Eye (tissue), 1 donor: Measurements from ENCODE around the gene SLC30A1.
"Not testable (repeated sequence)": the region's sequence is repeated elsewhere in the genome, so short reads cannot be mapped to it uniquely, and the experiment has no call there.

Source experiments
- DNase-seq: peaks from one replicate; pipeline ENCODE4 v3.0.0-alpha.2; 2015

Gene SLC30A1

GRCh38 chr1:211541720-211542477 lies 37.1 kb downstream of the SLC30A1 start:
- peak; percentile 9 for DNase-seq

GRCh38 chr1:211541278-211541677 lies 37.7 kb downstream of the SLC30A1 start:
- DNase-seq = no peak

DNA sequence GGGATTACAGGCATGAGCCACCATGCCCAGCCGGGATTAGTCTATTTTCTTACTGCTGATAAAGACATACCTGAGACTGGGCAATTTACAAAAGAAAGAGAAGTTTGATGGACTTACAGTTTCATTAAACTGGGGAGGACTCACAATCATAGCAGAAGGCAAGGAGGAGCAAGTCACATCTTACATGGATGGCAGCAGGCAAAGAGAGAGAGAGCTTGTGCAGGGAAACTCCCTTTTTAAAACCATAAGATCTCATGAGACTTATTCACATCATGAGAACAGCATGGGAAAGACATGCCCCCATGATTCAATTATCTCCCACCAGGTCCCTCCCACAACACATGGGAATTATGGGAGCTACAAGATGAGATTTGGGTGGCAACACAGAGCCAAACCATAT lies 38.1 kb downstream of the SLC30A1 start:
- DNase-seq = not testable (repeated sequence)

- DNase-seq = peak; percentile 8
Measured at GRCh38 chr1:211538287-211538686, 40.7 kb downstream of the SLC30A1 start.

GRCh38 chr1:211537253-211537652 lies 41.7 kb downstream of the SLC30A1 start:
- DNase-seq = no peak

GRCh38 chr1:211536606-211537005 lies 42.4 kb downstream of the SLC30A1 start:
- DNase-seq = no peak

DNA sequence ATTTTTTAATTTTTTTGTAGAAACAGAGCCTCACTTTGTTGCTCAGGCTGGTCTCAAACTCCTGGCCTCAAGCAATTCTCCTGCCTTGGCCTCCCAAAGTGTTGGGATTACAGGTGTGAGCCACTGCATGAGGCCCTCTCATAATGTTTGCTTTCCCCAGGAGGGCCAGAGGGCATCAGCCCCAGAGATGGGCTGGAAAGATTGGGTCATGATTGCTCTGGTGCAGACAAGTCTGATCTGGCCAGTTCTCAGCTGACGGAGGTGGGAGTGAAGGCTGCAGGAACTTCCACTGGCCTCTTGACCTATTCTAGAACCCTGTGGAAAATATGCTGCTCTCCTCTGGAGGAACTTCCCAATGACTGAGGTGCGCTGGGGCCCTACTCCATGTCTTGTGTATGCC lies 43.6 kb downstream of the SLC30A1 start:
- DNase-seq = no peak

- DNase-seq = no peak
Measured at GRCh38 chr1:211534545-211535291, 44.2 kb downstream of the SLC30A1 start.

DNA sequence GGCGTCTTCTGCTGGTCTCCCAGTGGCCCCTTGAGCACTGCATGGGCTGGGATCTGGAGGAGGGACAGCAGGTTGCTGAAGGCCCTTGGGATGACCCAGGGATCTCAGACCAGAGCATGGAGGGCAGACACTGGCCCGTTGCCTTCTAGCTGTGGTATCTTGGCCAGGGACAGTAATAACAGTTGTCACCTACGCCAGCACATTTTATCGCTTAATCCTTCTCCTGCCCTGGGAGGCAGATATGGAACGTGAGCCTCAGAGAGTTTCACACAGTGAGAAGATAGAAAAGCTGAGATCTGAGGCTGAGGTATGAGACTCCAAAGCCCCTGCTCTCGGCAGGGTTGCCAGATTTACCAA lies 46.9 kb downstream of the SLC30A1 start:
- no peak for DNase-seq

GRCh38 chr1:211531194-211532087 lies 47.5 kb downstream of the SLC30A1 start:
- no peak for DNase-seq

DNA sequence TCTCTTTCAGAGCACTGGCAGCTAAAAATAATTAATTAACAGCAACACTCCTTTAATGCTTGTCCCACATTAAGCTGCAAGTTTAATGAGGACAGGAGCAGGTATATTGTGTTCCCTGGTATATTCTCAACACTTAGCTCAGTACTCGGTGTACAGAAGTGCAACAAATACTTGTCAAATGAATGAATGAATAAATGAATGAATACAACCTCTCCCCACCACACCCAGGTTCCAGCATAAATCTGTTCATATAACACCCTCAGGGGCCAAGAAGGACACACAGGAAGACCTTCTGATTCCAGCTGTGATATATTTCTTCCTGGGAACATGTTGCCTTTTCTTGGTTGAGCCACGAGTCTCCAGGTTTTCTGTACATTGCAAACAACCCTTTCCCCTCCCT lies 48.9 kb downstream of the SLC30A1 start:
- no peak for DNase-seq

- DNase-seq = no peak
Measured at GRCh38 chr1:211529453-211529852, 49.5 kb downstream of the SLC30A1 start.

GRCh38 chr1:211529011-211529410 lies 50.0 kb downstream of the SLC30A1 start:
- DNase-seq = no peak

- no peak for DNase-seq
Measured at GRCh38 chr1:211527888-211528287, 51.1 kb downstream of the SLC30A1 start.

- DNase-seq = no peak
Measured at GRCh38 chr1:211527006-211527405, 52.0 kb downstream of the SLC30A1 start.

- no peak for DNase-seq
Measured at GRCh38 chr1:211526101-211526500, 52.9 kb downstream of the SLC30A1 start.

DNA sequence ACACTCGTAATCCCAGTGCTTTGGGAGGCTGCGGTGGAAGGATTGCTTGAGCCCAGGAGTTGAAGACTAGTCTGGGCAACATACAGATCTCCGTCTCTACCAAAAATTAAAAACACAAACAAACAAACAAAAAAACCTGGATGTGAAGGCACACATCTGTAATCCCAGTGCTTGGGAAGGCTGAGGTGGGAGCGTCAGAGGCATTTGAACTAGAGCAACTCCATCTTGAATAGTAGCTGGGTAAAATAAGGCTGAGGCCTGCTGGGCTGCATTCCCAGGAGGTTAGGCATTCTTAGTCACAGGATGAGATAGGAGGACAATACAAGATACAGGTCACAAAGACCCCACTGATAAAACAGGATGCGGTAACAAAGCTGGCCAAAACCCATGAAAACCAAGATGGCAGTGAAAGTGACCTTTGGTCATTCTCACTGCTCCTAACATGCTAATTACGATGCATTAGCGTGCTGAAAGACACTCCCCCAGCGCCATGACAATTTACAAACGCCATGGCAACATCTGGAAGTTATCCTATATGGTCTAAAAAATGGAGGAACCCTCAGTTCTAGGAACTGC lies 53.8 kb downstream of the SLC30A1 start:
- DNase-seq = no peak

- DNase-seq = no peak
Measured at GRCh38 chr1:211524521-211524920, 54.4 kb downstream of the SLC30A1 start.

GRCh38 chr1:211522804-211523203 lies 56.2 kb downstream of the SLC30A1 start:
- no peak for DNase-seq
